Panc1 (cell line): ENCODE data around the gene COL16A1.

Experiments
- CTCF ChIP-seq: fragments of 450-650 bp; IDR thresholded peaks from 2 replicates; pipeline ENCODE4 v1.5.1; 2017; ENCODE audit warnings: mild to moderate bottlenecking
- POLR2AphosphoS5 ChIP-seq: IDR thresholded peaks from 2 replicates; pipeline ENCODE4 v1.6.1; 2012; ENCODE audit warnings: mild to moderate bottlenecking, low read depth, low read length, moderate library complexity
- REST ChIP-seq, 2 experiments: IDR thresholded peaks; 2 replicates each; pipeline ENCODE4 v1.6.1; 2011 to 2012; ENCODE audit warnings: low read depth in 2 of 2, control low read depth in 1 of 2, low read length in 1 of 2, mild to moderate bottlenecking in 1 of 2, moderate library complexity in 1 of 2; ENCODE audit not compliant: insufficient read depth in 1 of 2
- SIN3A ChIP-seq: IDR thresholded peaks from 2 replicates; pipeline ENCODE4 v1.6.1; 2012; ENCODE audit warnings: low read depth, mild to moderate bottlenecking, low read length, moderate library complexity, borderline replicate concordance; ENCODE audit not compliant: insufficient read depth
- TCF7L2 ChIP-seq: IDR thresholded peaks from 2 replicates; pipeline ENCODE4 v1.6.1; 2011; ENCODE audit warnings: mild to moderate bottlenecking, low read depth, low read length, inconsistent platforms

- TF ChIP-seq REST (IDR thresholded peaks at IDR 0.05; ENCODE audit: insufficient read depth in 1 of 2, low read depth in 2 of 2, low read length in 1 of 2), result no peak
- TF ChIP-seq CTCF, result no peak
- no peak for TF ChIP-seq SIN3A
- TF ChIP-seq POLR2AphosphoS5, result no peak
- no peak for TF ChIP-seq TCF7L2
Measured at GRCh38 chr1:31693231-31693630, 10.6 kb downstream of the COL16A1 start.
